Astrocyte (in vitro differentiated cells and primary cell): ENCODE data around the gene LAYN. TPM values are rescaled to one million over a fixed set of nuclear protein-coding genes. Genes with fewer than 3 reads are reported as not detected.

Experiments
- DNase-seq: peaks from one replicate; pipeline ENCODE4 v3.0.0-alpha.2; 2010; ENCODE audit warnings: low read depth
- FAIRE-seq: peaks from 2 replicates; lab custom pipeline; 2011; peaks lifted over from hg19 to GRCh38; lab: Jason Lieb, UNC
- H2AFZ ChIP-seq: 2 replicates; pipeline ENCODE4 v1.6.0; 2012; ENCODE audit warnings: low read depth, low read length, inconsistent platforms
- H3K27ac ChIP-seq: 2 replicates; pipeline ENCODE4 v1.5.1; 2011; ENCODE audit warnings: low read depth, low read length, inconsistent platforms
- H3K27me3 ChIP-seq: 2 replicates; pipeline ENCODE4 v1.6.0; 2011; ENCODE audit warnings: low read length, inconsistent platforms; ENCODE audit not compliant: insufficient read depth
- H3K36me3 ChIP-seq: 2 replicates; pipeline ENCODE4 v1.5.1; 2011; ENCODE audit warnings: low read length, inconsistent platforms; ENCODE audit not compliant: insufficient read depth
- H3K4me1 ChIP-seq: 2 replicates; pipeline ENCODE4 v1.5.1; 2011; ENCODE audit warnings: low read length, inconsistent platforms; ENCODE audit not compliant: insufficient read depth
- H3K4me2 ChIP-seq: 2 replicates; pipeline ENCODE4 v1.6.0; 2012; ENCODE audit warnings: low read length, inconsistent platforms
- H3K4me3 ChIP-seq: 2 replicates; pipeline ENCODE4 v1.5.1; 2011; ENCODE audit warnings: low read depth, mild to moderate bottlenecking, low read length, inconsistent platforms; ENCODE audit not compliant: insufficient read depth
- H3K79me2 ChIP-seq: 2 replicates; pipeline ENCODE4 v1.6.0; 2012; ENCODE audit warnings: mild to moderate bottlenecking, low read length, inconsistent platforms; ENCODE audit not compliant: insufficient read depth
- H3K9ac ChIP-seq: 2 replicates; pipeline ENCODE4 v1.6.0; 2012; ENCODE audit warnings: mild to moderate bottlenecking, low read length, inconsistent platforms
- H3K9me3 ChIP-seq: 2 replicates; pipeline ENCODE4 v1.5.1; 2012; ENCODE audit warnings: low read depth, mild to moderate bottlenecking, low read length, inconsistent platforms; ENCODE audit not compliant: insufficient read depth
- H4K20me1 ChIP-seq: 2 replicates; pipeline ENCODE4 v1.6.0; 2012; ENCODE audit warnings: low read length, inconsistent platforms; ENCODE audit not compliant: insufficient read depth
- H3K27ac Mint-ChIP-seq: one replicate; pipeline ENCODE4 v1.8.0; 2021; ENCODE audit warnings: mild to moderate bottlenecking, mixed read lengths; ENCODE audit not compliant: unreplicated experiment
- H3K27me3 Mint-ChIP-seq: one replicate; pipeline ENCODE4 v1.8.0; 2021; ENCODE audit warnings: low read depth, mixed read lengths; ENCODE audit not compliant: unreplicated experiment
- H3K36me3 Mint-ChIP-seq: one replicate; pipeline ENCODE4 v1.8.0; 2021; ENCODE audit warnings: low read depth, mixed read lengths; ENCODE audit not compliant: unreplicated experiment
- H3K4me1 Mint-ChIP-seq: one replicate; pipeline ENCODE4 v1.8.0; 2021; ENCODE audit warnings: low read depth, mixed read lengths; ENCODE audit not compliant: unreplicated experiment
- H3K4me3 Mint-ChIP-seq: one replicate; pipeline ENCODE4 v1.8.0; 2021; ENCODE audit warnings: mild to moderate bottlenecking, moderate library complexity, mixed read lengths; ENCODE audit not compliant: unreplicated experiment
- H3K9me3 Mint-ChIP-seq: one replicate; pipeline ENCODE4 v1.8.0; 2021; ENCODE audit warnings: mild to moderate bottlenecking, mixed read lengths; ENCODE audit not compliant: unreplicated experiment
- CTCF ChIP-seq: IDR thresholded peaks from 2 replicates; pipeline ENCODE4 v1.5.1; 2011; ENCODE audit warnings: low read depth, mild to moderate bottlenecking, inconsistent platforms, low read length, moderate library complexity; ENCODE audit not compliant: insufficient read depth
- EZH2 ChIP-seq: IDR thresholded peaks from 2 replicates; pipeline ENCODE4 v1.6.1; 2012; ENCODE audit warnings: mild to moderate bottlenecking, low read length, inconsistent platforms; ENCODE audit not compliant: insufficient read depth
- total RNA-seq: library from RNA; stranded (reverse); gene quantifications from 2 replicates; pipeline ENCODE4 v1.2.1, GENCODE V29; 2021

Gene LAYN
- total RNA-seq, 1 donor from 2014 or later: 54.5 TPM

- H3K4me1 Mint-ChIP-seq: peaks cover 11% of the 10 kb centered on the region
Observed at GRCh38 chr11:111513240-111513605, 27.3 kb upstream of the LAYN start.

DNA sequence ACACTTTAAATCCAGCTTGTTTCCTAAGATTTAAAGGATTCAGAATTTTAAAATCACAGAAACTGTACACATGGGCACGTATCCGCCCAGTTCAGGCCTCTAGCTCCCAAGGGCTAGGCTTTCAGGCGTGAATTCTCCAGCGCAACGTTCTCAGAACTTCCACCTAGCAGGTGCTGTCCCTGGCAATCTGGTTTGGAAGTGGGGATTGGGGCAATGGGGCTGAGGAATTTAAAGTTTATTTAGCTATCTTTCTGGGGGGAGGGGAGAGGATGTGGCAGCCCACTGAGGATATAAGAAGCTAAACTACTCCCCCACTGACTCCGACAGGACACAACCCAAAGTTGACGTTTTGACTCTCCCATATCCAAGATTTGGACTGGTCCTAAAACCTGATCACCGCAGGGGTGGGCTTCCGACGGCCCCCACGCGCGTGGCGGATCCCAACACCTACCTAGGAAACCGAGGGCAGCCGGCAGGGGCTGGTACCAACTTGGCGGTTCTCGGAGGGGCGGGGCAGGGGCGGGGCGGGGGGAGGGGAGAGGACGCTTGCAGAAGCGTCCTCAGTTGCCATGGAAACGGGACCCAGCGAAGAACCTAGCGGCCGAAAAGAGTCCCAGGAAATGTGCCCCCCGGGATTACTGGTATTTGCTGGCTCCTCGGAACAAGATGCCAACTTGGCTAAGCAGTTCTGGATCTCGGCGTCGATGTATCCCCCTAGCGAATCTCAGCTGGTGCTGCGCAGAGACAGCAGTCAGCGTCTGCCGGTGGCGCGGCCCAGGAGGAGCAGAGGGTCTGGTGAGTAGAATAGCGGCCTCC is 26.1 kb upstream of the LAYN start, which contains the start of gene HOATZ:
Gene HOATZ (plus strand): TSS at position 563 of the 816 bp plus-strand sequence. CDS start 7 bp downstream, at position 570.
- H3K27ac ChIP-seq: no peak within 1 kb of the TSS
- H3K4me3 ChIP-seq: peak within 1 kb of the TSS; percentile 54
- TF ChIP-seq EZH2: no peak
- peak; percentile 18 for TF ChIP-seq CTCF
- no peaks in the 10 kb centered on the region for H4K20me1 ChIP-seq
- no peak for DNase-seq
- H3K4me1 ChIP-seq: peaks cover 3% of the 10 kb centered on the region
- peak within 1 kb of the TSS; percentile 63 for H2AFZ ChIP-seq
- FAIRE-seq: no peak
- no peak within 1 kb of the TSS for H3K27ac Mint-ChIP-seq
- H3K79me2 ChIP-seq: no peaks in the 10 kb centered on the region
- H3K4me1 Mint-ChIP-seq: peaks cover 11% of the 10 kb centered on the region
- H3K9ac ChIP-seq: no peak within 1 kb of the TSS
- no peaks in the 10 kb centered on the region for H3K36me3 Mint-ChIP-seq
- H3K27me3 Mint-ChIP-seq: peaks cover 8% of the 10 kb centered on the region
- no peaks in the 10 kb centered on the region for H3K27me3 ChIP-seq
- peak within 1 kb of the TSS; percentile 73 for H3K4me3 Mint-ChIP-seq
- no peaks in the 10 kb centered on the region for H3K36me3 ChIP-seq
- H3K9me3 ChIP-seq: no peaks in the 10 kb centered on the region
- peak within 1 kb of the TSS; percentile 86 for H3K4me2 ChIP-seq
- peaks cover 1% of the 10 kb centered on the region for H3K9me3 Mint-ChIP-seq

More at GRCh38 chr11:111513240-111513605, 27.3 kb upstream of the LAYN start:
- peak overlapping the region; percentile 54 for H3K4me3 Mint-ChIP-seq
- Histone ChIP-seq H3K4me1 (peaks cover 3% of the 10 kb centered on the region), H2AFZ (peak overlapping the region; percentile 90), H3K9me3 (no peaks in the 10 kb centered on the region), H3K9ac (peak overlapping the region; percentile 60), H3K36me3 (no peaks in the 10 kb centered on the region), H3K27me3 (no peaks in the 10 kb centered on the region), H3K27ac (no peak overlapping the region), H4K20me1 (no peaks in the 10 kb centered on the region), H3K4me3 (peak overlapping the region; percentile 53), H3K79me2 (no peaks in the 10 kb centered on the region), H3K4me2 (peak overlapping the region; percentile 82)
- FAIRE-seq (no peak), DNase-seq (no peak)
- no peaks in the 10 kb centered on the region for H3K36me3 Mint-ChIP-seq
- H3K9me3 Mint-ChIP-seq: peaks cover 1% of the 10 kb centered on the region
- H3K27ac Mint-ChIP-seq: no peak overlapping the region
- TF ChIP-seq CTCF (no peak), EZH2 (no peak)
- peaks cover 8% of the 10 kb centered on the region for H3K27me3 Mint-ChIP-seq

- Histone ChIP-seq H3K4me1 (peaks cover 8% of the 10 kb centered on the region), H3K4me3 (no peak overlapping the region), H2AFZ (no peak overlapping the region), H3K79me2 (no peaks in the 10 kb centered on the region), H3K36me3 (no peaks in the 10 kb centered on the region), H3K9ac (no peak overlapping the region), H3K4me2 (no peak overlapping the region), H3K27ac (no peak overlapping the region), H4K20me1 (no peaks in the 10 kb centered on the region), H3K27me3 (no peaks in the 10 kb centered on the region), H3K9me3 (no peaks in the 10 kb centered on the region)
- TF ChIP-seq CTCF: no peak
- no peak for TF ChIP-seq EZH2
- Mint-ChIP-seq H3K36me3 (no peaks in the 10 kb centered on the region), H3K27ac (no peak overlapping the region), H3K27me3 (peaks cover 8% of the 10 kb centered on the region), H3K4me3 (no peak overlapping the region), H3K4me1 (peaks cover 11% of the 10 kb centered on the region), H3K9me3 (peaks cover 1% of the 10 kb centered on the region)
- FAIRE-seq (no peak), DNase-seq (no peak)
Observed at GRCh38 chr11:111515591-111515990, 24.9 kb upstream of the LAYN start.
